AG10803 (cell line): Measurements from ENCODE around the gene NT5DC3.

Experiments
- DNase-seq: peaks from one replicate; pipeline ENCODE4 v3.0.0; 2010; ENCODE audit warnings: low read depth
- H3K4me3 ChIP-seq: 2 replicates; pipeline ENCODE4 v1.5.1; 2011; ENCODE audit warnings: mild to moderate bottlenecking, low read length, control low read depth
- TF ChIP-seq, protein P1 (sequence below): conservative IDR thresholded peaks from 2 replicates; pipeline ENCODE4 v1.5.1; 2011; ENCODE audit warnings: mild to moderate bottlenecking, low read length, control low read depth, inconsistent platforms

The NT5DC3 gene

GRCh38 chr12:103798586-103798985 is 42.4 kb downstream of the NT5DC3 start:
- H3K4me3 ChIP-seq: no peak overlapping the region
- TF ChIP-seq, protein P1, sequence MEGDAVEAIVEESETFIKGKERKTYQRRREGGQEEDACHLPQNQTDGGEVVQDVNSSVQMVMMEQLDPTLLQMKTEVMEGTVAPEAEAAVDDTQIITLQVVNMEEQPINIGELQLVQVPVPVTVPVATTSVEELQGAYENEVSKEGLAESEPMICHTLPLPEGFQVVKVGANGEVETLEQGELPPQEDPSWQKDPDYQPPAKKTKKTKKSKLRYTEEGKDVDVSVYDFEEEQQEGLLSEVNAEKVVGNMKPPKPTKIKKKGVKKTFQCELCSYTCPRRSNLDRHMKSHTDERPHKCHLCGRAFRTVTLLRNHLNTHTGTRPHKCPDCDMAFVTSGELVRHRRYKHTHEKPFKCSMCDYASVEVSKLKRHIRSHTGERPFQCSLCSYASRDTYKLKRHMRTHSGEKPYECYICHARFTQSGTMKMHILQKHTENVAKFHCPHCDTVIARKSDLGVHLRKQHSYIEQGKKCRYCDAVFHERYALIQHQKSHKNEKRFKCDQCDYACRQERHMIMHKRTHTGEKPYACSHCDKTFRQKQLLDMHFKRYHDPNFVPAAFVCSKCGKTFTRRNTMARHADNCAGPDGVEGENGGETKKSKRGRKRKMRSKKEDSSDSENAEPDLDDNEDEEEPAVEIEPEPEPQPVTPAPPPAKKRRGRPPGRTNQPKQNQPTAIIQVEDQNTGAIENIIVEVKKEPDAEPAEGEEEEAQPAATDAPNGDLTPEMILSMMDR: no peak
- DNase-seq: no peak

DNA sequence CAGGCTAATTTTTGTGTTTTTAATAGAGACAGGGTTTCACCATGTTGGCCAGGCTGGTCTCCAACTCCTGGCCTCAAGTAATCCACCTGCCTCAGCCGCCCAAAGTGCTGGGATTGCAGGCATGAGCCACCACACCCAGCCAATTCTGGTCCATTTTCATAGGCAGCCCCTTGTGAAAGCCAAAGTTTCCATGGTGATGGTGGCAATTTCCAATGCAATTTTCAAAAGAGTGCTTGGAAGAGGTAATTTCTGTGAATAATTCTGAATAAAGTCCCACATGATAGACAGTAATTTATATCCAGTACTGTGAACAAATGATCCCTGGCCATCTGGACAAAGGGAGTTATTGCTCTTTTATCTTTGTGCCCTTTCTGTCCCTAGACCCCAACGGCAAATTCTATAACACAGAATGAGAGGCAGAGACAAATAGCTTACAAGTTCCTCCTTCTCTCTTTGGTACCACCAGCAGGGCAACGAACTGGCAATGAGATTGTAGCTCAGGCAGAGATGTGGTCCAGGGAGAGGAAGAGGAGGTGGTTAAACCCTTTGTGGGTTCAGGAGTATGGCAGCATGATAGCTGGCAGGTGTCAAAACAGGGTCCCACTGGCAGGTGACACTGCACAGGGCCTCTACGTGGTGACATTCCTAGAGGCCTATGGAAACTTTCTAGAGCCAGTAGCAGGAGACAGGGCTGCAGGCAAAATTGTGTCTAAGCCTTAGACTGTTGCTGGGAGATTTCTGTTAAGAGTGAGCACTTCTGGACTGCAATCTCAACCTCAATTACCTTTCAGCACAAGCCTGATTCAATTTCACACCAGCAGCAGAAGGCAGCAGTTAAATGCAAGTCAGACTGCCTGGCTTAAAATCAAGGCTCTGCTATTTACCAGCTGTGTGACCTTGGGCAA is 46.5 kb downstream of the NT5DC3 start:
- H3K4me3 ChIP-seq: no peak overlapping the region
- TF ChIP-seq, protein P1: no peak
- DNase-seq: no peak

GRCh38 chr12:103793512-103794045 is 47.5 kb downstream of the NT5DC3 start:
- TF ChIP-seq, protein P1: no peak
- no peak for DNase-seq
- no peak overlapping the region for H3K4me3 ChIP-seq

DNA sequence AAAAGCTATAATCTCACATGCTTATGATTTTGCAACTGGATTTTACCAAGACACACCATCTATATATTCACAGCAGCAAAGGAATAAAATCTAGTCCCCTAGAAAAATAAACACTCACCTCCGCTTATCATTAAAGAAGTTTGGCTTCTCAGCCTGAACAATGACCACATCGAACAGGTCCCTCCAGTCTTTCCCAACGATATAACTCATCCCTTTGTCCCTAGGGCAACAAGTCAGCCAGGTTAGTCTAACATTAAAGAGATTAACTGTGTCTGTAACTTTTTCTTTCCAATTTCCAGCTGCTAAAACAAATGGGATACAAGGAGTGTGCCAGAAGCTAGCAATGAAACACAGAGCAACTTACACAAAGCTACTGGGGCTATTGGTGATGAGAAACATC is 48.0 kb downstream of the NT5DC3 start:
- H3K4me3 ChIP-seq: no peak overlapping the region
- TF ChIP-seq, protein P1: no peak
- no peak for DNase-seq

DNA sequence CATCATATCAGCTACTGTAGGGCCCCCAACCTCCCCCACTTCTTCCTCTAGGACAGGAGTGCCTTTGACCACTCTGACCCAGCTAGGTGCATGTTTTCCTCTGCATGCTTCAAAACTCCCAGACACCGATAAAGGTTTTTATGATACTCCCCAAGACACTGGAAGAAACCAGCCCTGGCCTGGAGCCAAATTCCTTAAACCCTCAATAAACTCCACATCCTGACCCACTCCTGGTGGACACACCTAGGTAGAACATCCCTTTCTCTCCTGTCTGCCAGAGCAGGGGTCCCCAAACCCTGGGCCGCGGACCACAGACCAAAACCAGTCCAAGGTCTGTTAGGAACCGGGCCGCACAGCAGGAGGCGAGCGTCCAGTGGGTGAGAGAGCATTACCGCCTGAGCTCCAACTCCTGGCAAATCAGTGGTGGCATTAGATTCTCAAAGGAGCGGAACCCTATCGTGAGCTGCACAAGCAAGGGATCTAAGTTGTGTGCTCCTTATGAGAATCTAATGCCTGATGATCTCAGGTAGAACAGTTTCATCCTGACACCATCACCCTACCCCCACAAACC is 49.6 kb downstream of the NT5DC3 start:
- TF ChIP-seq, protein P1: no peak
- H3K4me3 ChIP-seq: no peak overlapping the region
- DNase-seq: no peak

DNA sequence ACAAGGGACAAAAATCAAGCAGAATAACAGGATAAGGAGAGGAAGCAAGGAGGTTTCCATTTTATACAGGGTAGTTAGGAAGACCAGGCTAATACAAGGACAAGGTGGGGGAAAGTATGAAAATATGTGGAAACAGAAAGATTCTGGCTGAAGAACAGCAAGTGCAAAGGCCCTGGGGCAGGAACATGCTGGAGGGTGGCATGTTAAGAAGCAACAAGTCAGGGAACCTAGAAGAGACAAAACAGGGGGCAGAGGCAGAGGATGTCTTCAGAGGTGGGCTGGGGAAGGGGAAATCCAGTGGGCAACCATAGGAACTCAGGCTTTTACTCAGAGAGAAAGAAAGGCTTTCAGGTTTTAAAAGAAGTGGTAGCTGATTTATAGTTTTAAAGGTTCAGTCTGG is 54.8 kb downstream of the NT5DC3 start:
- no peak overlapping the region for H3K4me3 ChIP-seq
- TF ChIP-seq, protein P1: no peak
- DNase-seq: no peak
